GM21717 (cell line): ENCODE data around the gene PTGES3.
A peak's percentile ranks its signal among the peaks of the same experiment; 100 is the strongest.

Experiments used
- ATAC-seq: cut with Tn5 transposase; IDR thresholded peaks from one replicate; pipeline ENCODE4 v1.9.1; 2021; ENCODE audit warnings: mild to moderate bottlenecking, moderate library complexity; ENCODE audit not compliant: unreplicated experiment

The PTGES3 gene

DNA sequence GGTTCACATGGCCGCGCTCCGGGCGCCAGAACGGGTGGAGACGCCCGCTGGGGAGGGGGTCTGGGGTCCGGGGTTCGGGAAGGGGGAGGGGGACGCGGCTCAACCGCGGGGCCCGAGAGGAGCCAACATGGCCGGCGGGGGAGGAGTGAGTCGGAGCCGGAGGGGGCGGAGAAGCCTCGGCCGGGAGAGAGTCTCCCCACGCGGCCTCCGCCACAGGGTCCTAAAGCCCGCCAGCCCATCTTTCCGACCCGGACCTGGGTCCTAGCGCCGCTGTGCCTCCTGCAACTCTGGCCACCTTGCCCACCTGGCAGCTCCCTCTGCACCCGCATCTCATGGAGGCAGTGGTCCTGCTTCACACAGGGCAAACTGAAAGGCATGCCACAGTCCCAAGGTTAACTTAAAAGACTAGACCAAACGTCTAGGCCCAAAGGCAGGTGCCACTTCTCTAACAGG, 57.9 kb downstream of the PTGES3 start, which contains the start of gene BAZ2A:
TSS of gene BAZ2A (minus strand) at position 147 of the 453 bp plus-strand sequence. CDS start 12,796 bp downstream, outside the sequence.
- peak; percentile 39 for ATAC-seq

GRCh38 chr12:56629459-56630179, 58.5 kb downstream of the PTGES3 start:
- ATAC-seq = peak; percentile 13

DNA sequence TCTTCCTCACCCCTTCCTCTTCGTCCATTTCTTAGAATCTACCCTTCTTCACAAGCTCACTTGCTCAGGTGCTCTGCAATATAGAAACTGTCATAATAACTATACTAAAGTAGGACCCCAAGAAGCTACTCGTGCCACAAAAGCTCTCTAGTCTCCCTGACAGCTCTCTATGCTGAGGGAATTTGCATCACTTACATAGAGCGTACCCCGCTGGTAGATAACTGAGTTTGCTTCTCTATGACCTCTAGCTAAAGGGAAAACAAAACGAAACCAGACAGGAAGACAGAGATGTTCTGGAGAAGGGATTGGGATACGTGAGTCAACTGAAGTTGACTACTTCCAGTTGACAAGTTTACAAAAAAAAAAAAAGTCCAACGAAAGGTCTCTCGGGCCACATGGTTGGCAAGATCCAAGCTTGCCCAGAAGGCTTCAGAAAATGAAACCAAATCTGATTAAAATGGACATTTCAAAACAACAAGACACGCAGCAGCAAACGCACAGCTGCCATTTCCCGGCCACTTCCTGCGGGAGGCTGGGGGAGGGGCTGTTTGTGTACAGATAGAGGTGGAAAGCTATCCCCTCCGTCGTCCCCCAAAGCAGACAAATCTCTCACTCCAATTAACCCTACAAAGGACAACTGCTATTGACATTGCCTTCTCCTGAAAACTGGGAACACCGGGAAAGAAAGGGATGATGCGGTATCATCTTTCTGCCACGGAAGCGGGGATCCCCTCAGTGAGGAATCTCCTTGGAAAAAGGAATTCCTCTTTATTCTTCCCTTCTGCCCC, 59.2 kb downstream of the PTGES3 start:
- ATAC-seq = peak; percentile 16

GRCh38 chr12:56626701-56627100, 61.4 kb downstream of the PTGES3 start:
- no peak for ATAC-seq

DNA sequence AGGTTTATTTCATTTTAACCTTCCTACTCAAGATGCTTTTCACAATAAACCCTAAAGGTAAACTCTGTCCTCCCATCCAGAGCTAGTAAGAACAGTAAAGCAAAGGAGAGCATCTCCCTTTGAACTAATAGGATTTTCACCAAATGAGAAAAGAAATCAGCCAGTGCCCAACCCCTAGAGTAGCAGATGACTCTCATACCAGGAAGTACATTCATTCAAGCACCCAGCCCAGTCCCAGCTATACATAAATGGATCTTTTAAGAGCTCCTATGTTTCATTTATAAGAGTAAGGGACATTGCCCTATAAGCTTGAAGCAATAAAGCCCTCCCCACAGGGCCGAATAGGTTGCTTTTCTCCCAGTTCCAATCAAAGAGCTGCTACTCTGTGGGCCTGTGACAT, 65.5 kb downstream of the PTGES3 start:
- no peak for ATAC-seq

- ATAC-seq = no peak
Observed at GRCh38 chr12:56616925-56617324, 71.2 kb downstream of the PTGES3 start.

- ATAC-seq = no peak
Observed at GRCh38 chr12:56616244-56616643, 71.8 kb downstream of the PTGES3 start.

GRCh38 chr12:56614627-56615026, 73.5 kb downstream of the PTGES3 start:
- ATAC-seq = no peak
